Upper lobe of left lung (tissue), 6 donors: ENCODE measurements around the gene FGGY. TPM values are rescaled to one million over a fixed set of nuclear protein-coding genes. Genes with fewer than 3 reads are reported as not detected.
A peak's percentile ranks its signal among the peaks of the same experiment; 100 is the strongest.

Experiments used
- ATAC-seq, 2 donors: fragments of 200-7000 bp; cut with Tn5 transposase; one replicate each; pipeline ENCODE4 v1.9.1; 2022; ENCODE audit warnings: mild to moderate bottlenecking in 2 of 2, moderate library complexity in 2 of 2; ENCODE audit not compliant: low FRiP score in 2 of 2
- DNase-seq, 2 donors: peaks; one replicate each; pipeline ENCODE4 v3.0.0-alpha.2; 2019 to 2020
- H3K27ac ChIP-seq, 4 donors: fragments of 200-600 bp; sonication (generic); one replicate each; pipeline ENCODE4 v1.5.1; 2016 to 2019
- H3K27me3 ChIP-seq, 4 donors: fragments of 200-600 bp; sonication (generic); one replicate each; pipeline ENCODE4 v1.5.1; 2017 to 2019
- H3K36me3 ChIP-seq, 4 donors: fragments of 200-600 bp; sonication (generic); one replicate each; pipeline ENCODE4 v1.5.1; 2016 to 2019
- H3K4me1 ChIP-seq, 4 donors: fragments of 200-600 bp; sonication (generic); one replicate each; pipeline ENCODE4 v1.5.1; 2018 to 2019
- H3K4me3 ChIP-seq, 4 donors: fragments of 200-600 bp; sonication (generic); one replicate each; pipeline ENCODE4 v1.5.1; 2017 to 2019; ENCODE audit warnings: mild to moderate bottlenecking in 2 of 4, moderate library complexity in 1 of 4
- H3K9me3 ChIP-seq, 4 donors: fragments of 200-600 bp; sonication (generic); one replicate each; pipeline ENCODE4 v1.5.1; 2018 to 2019
- EP300 ChIP-seq, 4 donors: sonication (generic); formaldehyde crosslinking; IDR thresholded peaks; one replicate each; pipeline ENCODE4 v1.5.1; 2017; ENCODE audit warnings: antibody characterized with exemption in 4 of 4, control low read depth in 2 of 4
- POLR2A ChIP-seq, 4 donors: fragments of 450-650 bp; IDR thresholded peaks; one replicate each; pipeline ENCODE4 v1.5.1; 2016 to 2017; ENCODE audit warnings: antibody characterized with exemption in 4 of 4, mild to moderate bottlenecking in 2 of 4
- POLR2AphosphoS5 ChIP-seq, 2 donors: sonication (generic); formaldehyde crosslinking; IDR thresholded peaks; one replicate each; pipeline ENCODE4 v1.5.1; 2017; ENCODE audit warnings: antibody characterized with exemption in 2 of 2
- WGBS, 2 donors: methylation state at CpG; one replicate each; pipeline ENCODE4 v1.1.5; 2017 to 2018; 5-methylcytosine and 5-hydroxymethylcytosine counted together
- total RNA-seq, 6 donors: library from RNA; depleted of rRNA in 4 of 6; stranded (reverse); fragments of >200 nt in 4 of 6; gene quantifications; one replicate each; pipeline versions ENCODE4 v1.1.0 to v1.2.1, GENCODE V29; 2016 to 2021
- TF ChIP-seq, protein P1 (sequence below), 6 experiments: fragments of 450-650 bp in 4 of 6; fragments of 200-600 bp in 2 of 6; sonication (generic) in 2 of 6; IDR thresholded peaks; one replicate each; pipeline ENCODE4 v1.5.1; 2016 to 2019; ENCODE audit warnings: antibody characterized with exemption in 6 of 6
- donor health status: DM: no; HTN: no; CAD: no; lungs with moderate emphysema.
- donor health status: DM: no; HTN: yes; CAD: no; lungs with severe emphysema.

Gene FGGY
- total RNA-seq, 6 donors from 2014 or later = 11.8 to 51.3 (median 22.6) TPM

DNA sequence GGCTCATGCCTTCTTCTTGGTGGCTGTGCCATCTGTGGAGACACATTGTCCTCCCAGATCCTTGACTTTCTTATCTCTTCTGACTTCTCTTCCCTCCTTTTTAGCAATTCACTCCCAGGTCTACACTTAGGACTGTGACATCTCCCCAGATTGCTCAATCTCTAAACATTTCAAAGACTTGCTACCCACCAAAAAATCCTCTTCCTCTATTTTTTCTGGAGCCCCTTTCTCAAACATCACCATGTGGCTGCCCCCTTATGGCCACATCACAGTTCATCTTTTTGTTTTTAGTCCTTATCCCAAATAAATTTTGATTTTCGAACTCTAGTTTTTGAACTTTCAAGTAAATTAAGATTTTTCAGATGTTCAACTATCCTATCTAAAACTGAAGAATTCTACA is 369.2 kb downstream of the FGGY start:
- no peak for TF ChIP-seq EP300 (IDR thresholded peaks at IDR 0.05)
- TF ChIP-seq POLR2A (IDR thresholded peaks at IDR 0.05) = no peak
- no peak for TF ChIP-seq POLR2AphosphoS5 (IDR thresholded peaks at IDR 0.05)
- TF ChIP-seq, protein P1, sequence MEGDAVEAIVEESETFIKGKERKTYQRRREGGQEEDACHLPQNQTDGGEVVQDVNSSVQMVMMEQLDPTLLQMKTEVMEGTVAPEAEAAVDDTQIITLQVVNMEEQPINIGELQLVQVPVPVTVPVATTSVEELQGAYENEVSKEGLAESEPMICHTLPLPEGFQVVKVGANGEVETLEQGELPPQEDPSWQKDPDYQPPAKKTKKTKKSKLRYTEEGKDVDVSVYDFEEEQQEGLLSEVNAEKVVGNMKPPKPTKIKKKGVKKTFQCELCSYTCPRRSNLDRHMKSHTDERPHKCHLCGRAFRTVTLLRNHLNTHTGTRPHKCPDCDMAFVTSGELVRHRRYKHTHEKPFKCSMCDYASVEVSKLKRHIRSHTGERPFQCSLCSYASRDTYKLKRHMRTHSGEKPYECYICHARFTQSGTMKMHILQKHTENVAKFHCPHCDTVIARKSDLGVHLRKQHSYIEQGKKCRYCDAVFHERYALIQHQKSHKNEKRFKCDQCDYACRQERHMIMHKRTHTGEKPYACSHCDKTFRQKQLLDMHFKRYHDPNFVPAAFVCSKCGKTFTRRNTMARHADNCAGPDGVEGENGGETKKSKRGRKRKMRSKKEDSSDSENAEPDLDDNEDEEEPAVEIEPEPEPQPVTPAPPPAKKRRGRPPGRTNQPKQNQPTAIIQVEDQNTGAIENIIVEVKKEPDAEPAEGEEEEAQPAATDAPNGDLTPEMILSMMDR (IDR thresholded peaks at IDR 0.05) = no peak
- DNase-seq (no peak), ATAC-seq (no peak)
- Histone ChIP-seq H3K36me3 (no peaks in the 10 kb centered on the region), H3K27ac (no peak overlapping the region), H3K4me1 (peaks cover 0 to 8% (median 2%) of the 10 kb centered on the region in 4 donors), H3K27me3 (no peaks in the 10 kb centered on the region), H3K9me3 (no peaks in the 10 kb centered on the region), H3K4me3 (no peak overlapping the region)
- 97 to 98% methylated on average over 1 of the region's 1 CpG for WGBS, 2 donors

DNA sequence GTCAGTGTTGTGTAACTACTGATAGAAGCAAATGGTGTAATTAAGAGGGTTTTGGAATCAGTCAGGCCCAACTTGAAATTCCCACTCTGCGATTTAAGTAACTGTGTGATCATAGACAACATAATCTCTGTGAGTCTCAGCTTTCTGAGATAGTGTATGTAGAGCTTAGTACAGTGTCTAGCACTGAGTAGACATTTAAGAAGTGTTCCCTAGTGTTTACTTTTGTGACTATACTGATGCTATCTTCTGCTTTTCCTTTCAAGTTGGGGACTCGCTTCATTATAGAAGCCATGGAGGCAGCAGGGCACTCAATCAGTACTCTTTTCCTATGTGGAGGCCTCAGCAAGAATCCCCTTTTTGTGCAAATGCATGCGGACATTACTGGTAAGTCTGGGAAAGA is 370.1 kb downstream of the FGGY start:
- Histone ChIP-seq H3K4me1 (peaks cover 0 to 8% (median 4%) of the 10 kb centered on the region in 4 donors), H3K27me3 (no peaks in the 10 kb centered on the region), H3K36me3 (no peaks in the 10 kb centered on the region), H3K9me3 (no peaks in the 10 kb centered on the region), H3K4me3 (no peak overlapping the region), H3K27ac (no peak overlapping the region)
- DNase-seq (no peak), ATAC-seq (no peak)
- WGBS, 2 donors = 86 to 91% methylated on average over 3 of the region's 3 CpGs
- TF ChIP-seq EP300 (IDR thresholded peaks at IDR 0.05) (no peak), POLR2A (IDR thresholded peaks at IDR 0.05) (no peak), POLR2AphosphoS5 (IDR thresholded peaks at IDR 0.05) (no peak)
- TF ChIP-seq, protein P1 (IDR thresholded peaks at IDR 0.05) = no peak

DNA sequence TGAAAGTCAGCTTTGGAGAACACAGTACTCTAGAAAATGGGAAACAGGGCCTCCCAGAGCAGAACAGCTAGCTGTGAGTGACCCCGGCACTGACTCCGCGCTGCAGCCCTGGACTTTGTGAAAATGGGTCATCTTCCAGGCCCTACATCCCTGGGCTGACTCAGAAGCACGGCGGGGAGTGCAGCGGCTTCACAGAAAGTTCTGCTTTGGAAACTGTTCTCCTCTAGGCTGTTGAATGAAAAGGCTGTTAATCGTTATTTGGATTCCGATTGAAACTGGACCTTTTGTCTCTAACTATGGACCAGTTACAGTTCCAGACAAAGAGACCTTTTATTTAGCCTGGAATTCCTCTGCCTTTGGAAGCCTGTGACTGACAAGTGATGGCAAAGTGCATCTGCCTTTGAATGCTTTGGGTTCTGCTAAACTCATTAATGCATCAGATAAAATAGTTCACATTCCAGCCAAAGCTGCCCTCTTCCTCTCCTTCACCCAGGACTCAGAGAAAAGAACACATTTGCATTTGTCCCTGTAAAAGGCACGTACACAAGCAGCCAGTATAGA is 372.9 kb downstream of the FGGY start:
- H3K9me3 ChIP-seq = no peaks in the 10 kb centered on the region
- H3K4me1 ChIP-seq = peaks cover 14 to 24% (median 21%) of the 10 kb centered on the region in 4 donors
- 89 to 95% methylated on average over 6 to 9 of the region's 9 CpGs for WGBS, 2 donors
- no peaks in the 10 kb centered on the region for H3K27me3 ChIP-seq
- H3K27ac ChIP-seq = no peak overlapping the region
- H3K4me3 ChIP-seq = no peak overlapping the region
- TF ChIP-seq POLR2A (IDR thresholded peaks at IDR 0.05) = no peak
- TF ChIP-seq POLR2AphosphoS5 (IDR thresholded peaks at IDR 0.05) = no peak
- TF ChIP-seq, protein P1 (IDR thresholded peaks at IDR 0.05) = no peak
- no peak for TF ChIP-seq EP300 (IDR thresholded peaks at IDR 0.05)
- ATAC-seq = peak in 1 of 2 donors; percentile 63
- peak in 1 of 2 donors; percentile 6 for DNase-seq
- H3K36me3 ChIP-seq = no peaks in the 10 kb centered on the region

DNA sequence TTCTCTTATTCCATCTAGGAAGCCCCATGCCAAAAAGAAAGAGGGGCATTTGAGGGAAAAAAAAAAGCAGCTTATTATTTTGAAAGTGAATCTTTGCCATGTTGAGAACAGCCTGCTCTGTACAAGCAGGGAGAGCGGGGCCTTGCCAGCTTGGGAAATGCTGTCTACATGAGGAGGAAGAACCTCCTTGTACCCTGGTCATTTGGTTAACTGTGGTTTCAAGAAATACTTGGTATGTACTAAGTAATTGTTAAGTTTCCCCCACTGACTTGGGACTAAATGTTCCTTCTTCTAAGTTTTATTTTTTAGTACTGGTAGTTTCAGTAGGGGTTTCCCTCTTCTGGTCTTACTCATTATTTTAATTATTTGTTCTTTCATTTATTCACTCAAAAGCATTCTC is 373.8 kb downstream of the FGGY start:
- no peak for TF ChIP-seq EP300 (IDR thresholded peaks at IDR 0.05)
- TF ChIP-seq, protein P1 (IDR thresholded peaks at IDR 0.05) = no peak
- TF ChIP-seq POLR2AphosphoS5 (IDR thresholded peaks at IDR 0.05) = no peak
- no peak for TF ChIP-seq POLR2A (IDR thresholded peaks at IDR 0.05)
- Histone ChIP-seq H3K9me3 (no peaks in the 10 kb centered on the region), H3K36me3 (no peaks in the 10 kb centered on the region), H3K4me3 (no peak overlapping the region), H3K27ac (peak overlapping the region in 1 of 4 donors; percentile 25), H3K4me1 (peaks cover 19 to 32% (median 28%) of the 10 kb centered on the region in 4 donors), H3K27me3 (no peaks in the 10 kb centered on the region)
- 69 to 83% methylated on average over 1 of the region's 1 CpG for WGBS, 2 donors
- DNase-seq = peak in 1 of 2 donors; percentile 51
- no peak for ATAC-seq
